HepG2 (cell line): ENCODE measurements around the gene C1orf35. TPM values are rescaled to one million over a fixed set of nuclear protein-coding genes. Genes with fewer than 3 reads are reported as not detected.

Experiments
- ARHGAP35 ChIP-seq: sonication (generic); formaldehyde crosslinking; IDR thresholded peaks from 2 replicates; pipeline ENCODE4 v1.9.0; 2022; ENCODE audit warnings: mild to moderate bottlenecking, inconsistent platforms, moderate library complexity, missing genetic modification reagents, borderline replicate concordance
- GLI4 ChIP-seq: sonication (generic); formaldehyde crosslinking; IDR thresholded peaks from 2 replicates; pipeline ENCODE4 v1.5.1; 2020; ENCODE audit warnings: missing genetic modification reagents, mild to moderate bottlenecking, moderate library complexity, borderline replicate concordance
- PPARG ChIP-seq: conservative IDR thresholded peaks from 2 replicates; pipeline ENCODE4 v1.6.1; 2016; ENCODE audit warnings: missing biosample characterization, missing genetic modification reagents
- RAD21 ChIP-seq: fragments of 450-650 bp; formaldehyde crosslinking; IDR thresholded peaks from 2 replicates; pipeline ENCODE4 v1.5.0; 2020; ENCODE audit warnings: mild to moderate bottlenecking
- THRA ChIP-seq: sonication (generic); formaldehyde crosslinking; IDR thresholded peaks from 2 replicates; pipeline ENCODE4 v1.4.0; 2020; ENCODE audit warnings: missing genetic modification reagents, borderline replicate concordance
- ZKSCAN5 ChIP-seq: sonication (generic); formaldehyde crosslinking; IDR thresholded peaks from 2 replicates; pipeline ENCODE4 v1.5.1; 2020; ENCODE audit warnings: mild to moderate bottlenecking, missing genetic modification reagents
- ZNF251 ChIP-seq: sonication (generic); formaldehyde crosslinking; IDR thresholded peaks from 2 replicates; pipeline ENCODE4 v1.9.0; 2021; ENCODE audit warnings: mild to moderate bottlenecking, missing genetic modification reagents
- ZNF383 ChIP-seq: sonication (generic); formaldehyde crosslinking; IDR thresholded peaks from 2 replicates; pipeline ENCODE4 v1.4.0; 2020; ENCODE audit warnings: missing genetic modification reagents, mild to moderate bottlenecking, borderline replicate concordance
- ZNF614 ChIP-seq: IDR thresholded peaks from 2 replicates; pipeline ENCODE4 v1.6.1; 2018; ENCODE audit warnings: missing biosample characterization, missing genetic modification reagents, inconsistent platforms, borderline replicate concordance
- polyA plus RNA-seq, 8 experiments: library from polyadenylated mRNA; depleted of rRNA in 3 of 8; stranded (reverse) in 7 of 8; unstranded in 1 of 8; fragments of >200 nt; fragmentation: Illumina TruSeq in 4 of 8; extraction: Trizol in 4 of 8; gene quantifications; 2 replicates each; pipeline versions ENCODE4 v1.2.1 to v1.2.3, GENCODE V29; 2011 to 2016; ENCODE audit warnings: low read depth in 4 of 8, missing spikeins in 1 of 8, mixed read lengths in 1 of 8; ENCODE audit not compliant: insufficient read depth in 1 of 8
- total RNA-seq, 5 experiments: library from RNA; depleted of rRNA; stranded (reverse); fragments of >200 nt; fragmentation: Illumina TruSeq; extraction: Trizol; gene quantifications; 2 replicates each; pipeline ENCODE4 v1.2.3, GENCODE V29; 2016; ENCODE audit warnings: low read depth in 1 of 5
- TF ChIP-seq, protein P1 (sequence below): sonication (generic); formaldehyde crosslinking; IDR thresholded peaks from 2 replicates; pipeline ENCODE4 v1.4.0; 2020; ENCODE audit warnings: mild to moderate bottlenecking, missing genetic modification reagents
- TF ChIP-seq, protein P2 (sequence below): sonication (generic); formaldehyde crosslinking; IDR thresholded peaks from 2 replicates; pipeline ENCODE4 v1.4.0; 2020; ENCODE audit warnings: missing genetic modification reagents
- TF ChIP-seq, protein P3 (sequence below): IDR thresholded peaks from 2 replicates; pipeline ENCODE4 v1.6.1; 2016; ENCODE audit warnings: control low read depth
- TF ChIP-seq, protein P4 (sequence below): IDR thresholded peaks from 2 replicates; pipeline ENCODE4 v1.6.1; 2016; ENCODE audit warnings: mild to moderate bottlenecking

Gene C1orf35
- total and polyA plus RNA-seq, 2 of the 13 experiments (the other 11 are each of a cell fraction or from before 2014, with no cell fraction given): 8.1 to 19.3 TPM

- TF ChIP-seq, protein P1, sequence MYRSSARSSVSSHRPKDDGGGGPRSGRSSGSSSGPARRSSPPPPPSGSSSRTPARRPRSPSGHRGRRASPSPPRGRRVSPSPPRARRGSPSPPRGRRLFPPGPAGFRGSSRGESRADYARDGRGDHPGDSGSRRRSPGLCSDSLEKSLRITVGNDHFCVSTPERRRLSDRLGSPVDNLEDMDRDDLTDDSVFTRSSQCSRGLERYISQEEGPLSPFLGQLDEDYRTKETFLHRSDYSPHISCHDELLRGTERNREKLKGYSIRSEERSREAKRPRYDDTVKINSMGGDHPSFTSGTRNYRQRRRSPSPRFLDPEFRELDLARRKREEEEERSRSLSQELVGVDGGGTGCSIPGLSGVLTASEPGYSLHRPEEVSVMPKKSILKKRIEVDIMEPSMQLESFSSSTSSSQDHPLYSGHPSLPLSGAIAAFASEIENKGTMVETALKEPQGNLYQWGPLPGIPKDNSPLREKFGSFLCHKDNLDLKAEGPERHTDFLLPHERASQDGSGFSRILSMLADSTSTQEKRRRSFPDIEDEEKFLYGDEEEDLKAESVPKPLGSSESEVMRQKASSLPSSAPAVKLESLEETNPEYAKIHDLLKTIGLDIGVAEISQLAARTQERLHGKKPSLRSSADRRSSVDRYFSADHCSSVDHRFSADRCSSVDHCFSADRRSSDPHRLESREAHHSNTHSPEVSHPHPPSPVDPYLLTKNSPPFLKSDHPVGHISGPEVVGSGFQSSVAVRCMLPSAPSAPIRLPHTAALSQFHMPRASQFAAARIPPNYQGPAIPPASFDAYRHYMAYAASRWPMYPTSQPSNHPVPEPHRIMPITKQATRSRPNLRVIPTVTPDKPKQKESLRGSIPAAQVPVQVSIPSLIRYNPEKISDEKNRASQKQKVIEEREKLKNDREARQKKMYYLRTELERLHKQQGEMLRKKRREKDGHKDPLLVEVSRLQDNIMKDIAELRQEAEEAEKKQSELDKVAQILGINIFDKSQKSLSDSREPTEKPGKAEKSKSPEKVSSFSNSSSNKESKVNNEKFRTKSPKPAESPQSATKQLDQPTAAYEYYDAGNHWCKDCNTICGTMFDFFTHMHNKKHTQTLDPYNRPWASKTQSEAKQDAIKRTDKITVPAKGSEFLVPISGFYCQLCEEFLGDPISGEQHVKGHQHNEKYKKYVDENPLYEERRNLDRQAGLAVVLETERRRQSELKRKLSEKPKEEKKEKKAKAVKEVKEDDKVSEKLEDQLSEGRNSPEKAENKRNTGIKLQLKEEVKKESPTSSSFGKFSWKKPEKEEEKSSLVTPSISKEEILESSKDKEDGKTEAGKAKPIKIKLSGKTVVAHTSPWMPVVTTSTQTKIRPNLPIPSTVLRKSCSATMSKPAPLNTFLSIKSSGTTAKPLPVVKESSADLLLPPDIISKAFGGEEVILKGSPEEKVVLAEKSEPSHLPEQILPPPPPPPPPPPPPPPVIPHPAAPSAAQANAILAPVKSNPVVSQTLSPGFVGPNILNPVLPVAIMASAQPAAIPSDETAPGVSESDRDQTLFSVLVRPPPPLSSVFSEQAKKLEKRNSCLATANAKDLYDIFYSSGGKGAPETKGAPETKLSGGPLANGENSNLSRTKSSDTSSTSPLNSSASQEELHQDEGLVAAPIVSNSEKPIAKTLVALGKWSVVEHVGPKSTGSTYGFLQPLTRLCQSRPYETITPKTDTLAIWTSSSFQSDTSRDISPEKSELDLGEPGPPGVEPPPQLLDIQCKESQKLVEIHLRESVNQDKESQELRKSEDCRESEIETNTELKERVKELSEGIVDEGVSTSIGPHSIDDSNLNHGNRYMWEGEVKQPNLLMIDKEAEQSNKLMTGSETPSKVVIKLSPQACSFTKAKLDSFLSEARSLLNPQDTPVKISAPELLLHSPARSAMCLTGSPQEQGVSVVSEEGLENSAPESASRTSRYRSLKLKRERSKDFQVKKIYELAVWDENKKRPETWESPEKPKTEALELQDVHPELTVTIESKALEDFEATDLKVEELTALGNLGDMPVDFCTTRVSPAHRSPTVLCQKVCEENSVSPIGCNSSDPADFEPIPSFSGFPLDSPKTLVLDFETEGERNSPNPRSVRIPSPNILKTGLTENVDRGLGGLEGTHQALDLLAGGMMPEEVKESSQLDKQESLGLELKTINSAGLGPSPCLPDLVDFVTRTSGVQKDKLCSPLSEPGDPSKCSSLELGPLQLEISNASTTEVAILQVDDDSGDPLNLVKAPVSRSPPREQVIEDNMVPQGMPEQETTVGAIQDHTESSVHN: no peak
- no peak for TF ChIP-seq ZNF251 (CRISPR knock-in tag)
- no peak for TF ChIP-seq ARHGAP35 (CRISPR knock-in tag)
- TF ChIP-seq RAD21 (CRISPR knock-in tag): no peak
- no peak for TF ChIP-seq ZNF383
- TF ChIP-seq, protein P2, sequence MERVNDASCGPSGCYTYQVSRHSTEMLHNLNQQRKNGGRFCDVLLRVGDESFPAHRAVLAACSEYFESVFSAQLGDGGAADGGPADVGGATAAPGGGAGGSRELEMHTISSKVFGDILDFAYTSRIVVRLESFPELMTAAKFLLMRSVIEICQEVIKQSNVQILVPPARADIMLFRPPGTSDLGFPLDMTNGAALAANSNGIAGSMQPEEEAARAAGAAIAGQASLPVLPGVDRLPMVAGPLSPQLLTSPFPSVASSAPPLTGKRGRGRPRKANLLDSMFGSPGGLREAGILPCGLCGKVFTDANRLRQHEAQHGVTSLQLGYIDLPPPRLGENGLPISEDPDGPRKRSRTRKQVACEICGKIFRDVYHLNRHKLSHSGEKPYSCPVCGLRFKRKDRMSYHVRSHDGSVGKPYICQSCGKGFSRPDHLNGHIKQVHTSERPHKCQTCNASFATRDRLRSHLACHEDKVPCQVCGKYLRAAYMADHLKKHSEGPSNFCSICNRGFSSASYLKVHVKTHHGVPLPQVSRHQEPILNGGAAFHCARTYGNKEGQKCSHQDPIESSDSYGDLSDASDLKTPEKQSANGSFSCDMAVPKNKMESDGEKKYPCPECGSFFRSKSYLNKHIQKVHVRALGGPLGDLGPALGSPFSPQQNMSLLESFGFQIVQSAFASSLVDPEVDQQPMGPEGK (CRISPR knock-in tag): no peak; the same call in 1 of the 2 replicates
- TF ChIP-seq ZKSCAN5 (CRISPR knock-in tag): no peak
- TF ChIP-seq PPARG (CRISPR knock-in tag): 0 out of 2 replicates have a peak, but pooled peaks have one; percentile 14
- no peak; the same call in 1 of the 2 replicates for TF ChIP-seq GLI4 (CRISPR knock-in tag)
- TF ChIP-seq, protein P3, sequence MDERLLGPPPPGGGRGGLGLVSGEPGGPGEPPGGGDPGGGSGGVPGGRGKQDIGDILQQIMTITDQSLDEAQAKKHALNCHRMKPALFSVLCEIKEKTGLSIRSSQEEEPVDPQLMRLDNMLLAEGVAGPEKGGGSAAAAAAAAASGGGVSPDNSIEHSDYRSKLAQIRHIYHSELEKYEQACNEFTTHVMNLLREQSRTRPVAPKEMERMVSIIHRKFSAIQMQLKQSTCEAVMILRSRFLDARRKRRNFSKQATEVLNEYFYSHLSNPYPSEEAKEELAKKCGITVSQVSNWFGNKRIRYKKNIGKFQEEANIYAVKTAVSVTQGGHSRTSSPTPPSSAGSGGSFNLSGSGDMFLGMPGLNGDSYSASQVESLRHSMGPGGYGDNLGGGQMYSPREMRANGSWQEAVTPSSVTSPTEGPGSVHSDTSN (CRISPR knock-in tag): no peak
- TF ChIP-seq THRA: no peak; the same call in 1 of the 2 replicates
- no peak; the same call in 1 of the 2 replicates for TF ChIP-seq ZNF614 (CRISPR knock-in tag)
- TF ChIP-seq, protein P4, sequence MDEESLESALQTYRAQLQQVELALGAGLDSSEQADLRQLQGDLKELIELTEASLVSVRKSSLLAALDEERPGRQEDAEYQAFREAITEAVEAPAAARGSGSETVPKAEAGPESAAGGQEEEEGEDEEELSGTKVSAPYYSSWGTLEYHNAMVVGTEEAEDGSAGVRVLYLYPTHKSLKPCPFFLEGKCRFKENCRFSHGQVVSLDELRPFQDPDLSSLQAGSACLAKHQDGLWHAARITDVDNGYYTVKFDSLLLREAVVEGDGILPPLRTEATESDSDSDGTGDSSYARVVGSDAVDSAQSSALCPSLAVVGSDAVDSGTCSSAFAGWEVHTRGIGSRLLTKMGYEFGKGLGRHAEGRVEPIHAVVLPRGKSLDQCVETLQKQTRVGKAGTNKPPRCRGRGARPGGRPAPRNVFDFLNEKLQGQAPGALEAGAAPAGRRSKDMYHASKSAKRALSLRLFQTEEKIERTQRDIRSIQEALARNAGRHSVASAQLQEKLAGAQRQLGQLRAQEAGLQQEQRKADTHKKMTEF: peak; percentile 55
These were observed 20.8 kb downstream of the C1orf35 start, which contains the start of gene ARF1 (continued) for GRCh38 chr1:228082214-228082917.
